SIG-M5 (cell line): ENCODE results near the gene KRTAP9-2.
"Not testable (repeated sequence)": the region's sequence is repeated elsewhere in the genome, so short reads cannot be mapped to it uniquely, and the experiment has no call there.

Experiments
- DNase-seq: peaks from one replicate; lab custom pipeline; 2025; lab: John Stamatoyannopoulos, UW

Gene KRTAP9-2

GRCh38 chr17:41237116-41237515, 10.7 kb downstream of the KRTAP9-2 start:
- not testable (repeated sequence) for DNase-seq

GRCh38 chr17:41237949-41238437, 11.5 kb downstream of the KRTAP9-2 start, which contains the start of gene KRTAP9-8:
TSS of gene KRTAP9-8 (plus strand) at chr17:41237999. CDS start at chr17:41238052, 53 bp downstream.
- DNase-seq, result not testable (repeated sequence)

- not testable (repeated sequence) for DNase-seq
Observed at GRCh38 chr17:41246995-41247787, 20.7 kb downstream of the KRTAP9-2 start.

GRCh38 chr17:41249637-41250240, 23.3 kb downstream of the KRTAP9-2 start, which contains the start of gene KRTAP9-4:
TSS of gene KRTAP9-4 (plus strand) at chr17:41249687. CDS start at chr17:41249721, 34 bp downstream.
- DNase-seq, result not testable (repeated sequence)

GRCh38 chr17:41251261-41251660, 24.8 kb downstream of the KRTAP9-2 start:
- DNase-seq, result no peak

GRCh38 chr17:41254861-41255260, 28.4 kb downstream of the KRTAP9-2 start:
- DNase-seq, result no peak

- not testable (repeated sequence) for DNase-seq
Observed at GRCh38 chr17:41255381-41256290, 29.2 kb downstream of the KRTAP9-2 start, which contains the start of gene KRTAP9-9. TSS of gene KRTAP9-9 (plus strand) at chr17:41255384.

- DNase-seq, result no peak
Observed at GRCh38 chr17:41256291-41256685, 29.8 kb downstream of the KRTAP9-2 start.

- no peak for DNase-seq
Observed at GRCh38 chr17:41258406-41258805, 32.0 kb downstream of the KRTAP9-2 start.

GRCh38 chr17:41263212-41263611, 36.8 kb downstream of the KRTAP9-2 start:
- DNase-seq, result no peak

GRCh38 chr17:41264599-41264998, 38.2 kb downstream of the KRTAP9-2 start:
- DNase-seq, result no peak

- no peak for DNase-seq
Observed at GRCh38 chr17:41265078-41265477, 38.6 kb downstream of the KRTAP9-2 start, which contains the start of gene KRTAP9-6. TSS of gene KRTAP9-6 (plus strand) at chr17:41265378. CDS start at chr17:41265378, 0 bp downstream.

- DNase-seq, result no peak
Observed at GRCh38 chr17:41267711-41268110, 41.3 kb downstream of the KRTAP9-2 start.

- DNase-seq, result not testable (repeated sequence)
Observed at GRCh38 chr17:41271323-41271722, 44.9 kb downstream of the KRTAP9-2 start.

GRCh38 chr17:41271858-41272257, 45.4 kb downstream of the KRTAP9-2 start:
- DNase-seq, result no peak

GRCh38 chr17:41275648-41276190, 49.3 kb downstream of the KRTAP9-2 start, which contains the start of gene KRTAP9-7:
TSS of gene KRTAP9-7 (plus strand) at chr17:41275698. CDS start at chr17:41275698, 0 bp downstream.
- DNase-seq, result not testable (repeated sequence)
